IPS-20b (cell line): ENCODE measurements around the gene DNAL4.

ENCODE experiments used
- H3K27ac ChIP-seq: one replicate; pipeline ENCODE4 v1.5.1; 2013; ENCODE audit warnings: low read length
- H3K27me3 ChIP-seq: 2 replicates; pipeline ENCODE4 v1.6.1; 2013; ENCODE audit warnings: mild to moderate bottlenecking, low read length, inconsistent platforms; ENCODE audit not compliant: insufficient read depth
- H3K36me3 ChIP-seq: 2 replicates; pipeline ENCODE4 v1.6.1; 2013; ENCODE audit warnings: low read depth, mild to moderate bottlenecking, inconsistent platforms, low read length, moderate library complexity; ENCODE audit not compliant: insufficient read depth
- H3K4me1 ChIP-seq: 2 replicates; pipeline ENCODE4 v1.6.1; 2013; ENCODE audit warnings: mild to moderate bottlenecking, control low read depth, inconsistent platforms, low read length, moderate library complexity; ENCODE audit not compliant: insufficient read depth
- H3K4me3 ChIP-seq: 2 replicates; pipeline ENCODE4 v1.5.1; 2013; ENCODE audit warnings: mild to moderate bottlenecking, low read length, inconsistent platforms
- H3K9ac ChIP-seq: 2 replicates; pipeline ENCODE4 v1.6.1; 2013; ENCODE audit warnings: low read depth, mild to moderate bottlenecking, inconsistent platforms, low read length, moderate library complexity
- H3K9me3 ChIP-seq: 2 replicates; pipeline ENCODE4 v1.6.1; 2013; ENCODE audit warnings: mild to moderate bottlenecking, low read depth, low read length, inconsistent platforms; ENCODE audit not compliant: insufficient read depth

DNAL4 gene

DNA sequence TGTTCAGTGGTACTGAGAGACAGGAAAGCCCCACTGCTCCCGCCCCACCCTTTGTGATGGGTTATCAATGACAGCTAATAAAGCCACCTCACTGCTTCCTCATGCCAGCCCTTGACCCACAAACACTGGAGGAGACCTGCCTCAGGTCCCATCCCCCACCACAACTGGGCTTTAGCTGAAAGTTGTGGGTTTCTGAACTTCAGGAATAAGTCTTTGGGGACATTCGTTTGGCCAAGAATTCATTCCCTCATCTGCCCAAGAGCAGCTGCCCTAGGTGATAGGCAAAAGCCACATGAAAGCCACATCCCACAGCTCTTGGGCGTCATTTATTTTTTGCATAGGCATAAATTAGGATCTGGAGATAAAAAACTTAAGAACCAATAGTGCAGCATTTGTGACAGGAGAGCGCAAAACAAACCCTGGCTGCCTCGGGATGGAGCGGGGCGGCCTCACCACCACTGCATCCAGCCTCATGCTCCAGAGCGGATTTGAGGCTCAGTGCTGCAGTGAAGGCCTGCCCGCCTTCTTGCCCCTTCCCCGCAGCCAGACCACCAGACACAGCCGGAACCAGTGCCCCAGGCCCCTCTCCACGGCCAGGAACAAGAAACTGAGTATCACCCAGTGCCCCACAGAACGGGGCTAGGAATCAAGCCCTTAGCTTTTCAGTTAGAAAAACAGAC, 59.4 kb downstream of the DNAL4 start:
- Histone ChIP-seq H3K9me3 (no peaks in the 10 kb centered on the region), H3K27ac (no peak overlapping the region), H3K4me3 (no peak overlapping the region), H3K36me3 (peaks cover 57% of the 10 kb centered on the region), H3K27me3 (no peaks in the 10 kb centered on the region), H3K4me1 (no peaks in the 10 kb centered on the region), H3K9ac (no peak overlapping the region)

- peaks cover 60% of the 10 kb centered on the region for H3K36me3 ChIP-seq
- no peaks in the 10 kb centered on the region for H3K27me3 ChIP-seq
- no peaks in the 10 kb centered on the region for H3K4me1 ChIP-seq
- no peak overlapping the region for H3K9ac ChIP-seq
- H3K4me3 ChIP-seq, result no peak overlapping the region
- H3K27ac ChIP-seq, result no peak overlapping the region
- H3K9me3 ChIP-seq, result no peaks in the 10 kb centered on the region
Measured at GRCh38 chr22:38733724-38734381, 60.1 kb downstream of the DNAL4 start.

- H3K9ac ChIP-seq, result no peak overlapping the region
- no peak overlapping the region for H3K27ac ChIP-seq
- H3K9me3 ChIP-seq, result no peaks in the 10 kb centered on the region
- H3K36me3 ChIP-seq, result peaks cover 66% of the 10 kb centered on the region
- H3K4me3 ChIP-seq, result no peak overlapping the region
- no peaks in the 10 kb centered on the region for H3K4me1 ChIP-seq
- no peaks in the 10 kb centered on the region for H3K27me3 ChIP-seq
Measured at GRCh38 chr22:38733329-38733723, 60.6 kb downstream of the DNAL4 start.

- H3K27me3 ChIP-seq, result no peaks in the 10 kb centered on the region
- no peaks in the 10 kb centered on the region for H3K9me3 ChIP-seq
- no peak overlapping the region for H3K9ac ChIP-seq
- H3K4me3 ChIP-seq, result no peak overlapping the region
- H3K4me1 ChIP-seq, result no peaks in the 10 kb centered on the region
- H3K36me3 ChIP-seq, result peaks cover 76% of the 10 kb centered on the region
- no peak overlapping the region for H3K27ac ChIP-seq
Measured at GRCh38 chr22:38732251-38732815, 61.6 kb downstream of the DNAL4 start.

DNA sequence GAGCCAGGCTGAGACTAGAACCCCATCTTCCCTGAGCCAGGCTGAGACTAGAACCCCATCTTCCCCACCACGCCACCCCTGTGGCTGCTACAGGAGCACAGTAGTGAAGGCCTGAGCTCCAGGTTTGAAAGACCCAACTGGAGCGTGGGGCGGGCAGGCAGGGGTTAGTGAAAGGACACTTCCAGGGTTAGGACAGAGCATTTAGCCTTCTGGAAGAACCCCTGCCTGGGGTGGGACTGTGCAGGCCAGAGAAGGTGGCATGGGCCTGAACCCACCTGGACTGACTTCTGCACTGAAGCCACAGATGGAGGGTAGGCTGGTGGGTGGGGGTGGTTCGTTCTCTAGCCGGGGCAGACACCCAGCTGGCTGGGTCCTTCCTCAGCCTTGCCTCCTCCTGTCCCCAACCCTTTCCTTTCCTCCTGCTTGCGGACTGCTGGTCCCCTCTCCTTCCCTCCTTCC, 62.2 kb downstream of the DNAL4 start:
- no peaks in the 10 kb centered on the region for H3K4me1 ChIP-seq
- H3K36me3 ChIP-seq, result peaks cover 81% of the 10 kb centered on the region
- no peak overlapping the region for H3K27ac ChIP-seq
- no peak overlapping the region for H3K9ac ChIP-seq
- no peaks in the 10 kb centered on the region for H3K27me3 ChIP-seq
- no peaks in the 10 kb centered on the region for H3K9me3 ChIP-seq
- H3K4me3 ChIP-seq, result no peak overlapping the region

GRCh38 chr22:38730411-38730871, 63.5 kb downstream of the DNAL4 start:
- H3K36me3 ChIP-seq, result peaks cover 91% of the 10 kb centered on the region
- no peaks in the 10 kb centered on the region for H3K4me1 ChIP-seq
- H3K9ac ChIP-seq, result no peak overlapping the region
- no peaks in the 10 kb centered on the region for H3K9me3 ChIP-seq
- H3K27me3 ChIP-seq, result no peaks in the 10 kb centered on the region
- H3K4me3 ChIP-seq, result no peak overlapping the region
- H3K27ac ChIP-seq, result no peak overlapping the region

DNA sequence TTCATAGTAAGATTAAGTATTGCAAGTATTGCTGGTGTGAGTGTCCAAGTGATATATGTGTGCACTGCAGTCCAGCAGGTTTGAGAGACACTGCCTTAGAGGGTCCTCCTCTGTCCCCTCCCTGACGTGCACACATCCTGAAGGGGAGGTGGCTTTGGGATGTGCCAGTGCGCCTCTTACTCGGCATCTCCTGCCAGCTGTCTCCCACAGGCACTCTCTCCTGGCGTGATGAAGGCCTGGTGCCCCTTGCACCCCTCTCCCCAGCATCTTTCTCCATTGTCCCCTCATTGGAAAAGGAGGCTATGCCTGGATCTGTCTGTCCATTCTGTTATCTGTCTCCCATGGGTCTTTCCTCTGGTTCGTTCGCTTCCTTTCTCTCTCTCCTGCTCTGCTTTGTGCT, 64.0 kb downstream of the DNAL4 start:
- no peaks in the 10 kb centered on the region for H3K27me3 ChIP-seq
- H3K9me3 ChIP-seq, result no peaks in the 10 kb centered on the region
- peaks cover 95% of the 10 kb centered on the region for H3K36me3 ChIP-seq
- H3K4me1 ChIP-seq, result no peaks in the 10 kb centered on the region
- H3K4me3 ChIP-seq, result no peak overlapping the region
- H3K27ac ChIP-seq, result no peak overlapping the region
- H3K9ac ChIP-seq, result no peak overlapping the region

DNA sequence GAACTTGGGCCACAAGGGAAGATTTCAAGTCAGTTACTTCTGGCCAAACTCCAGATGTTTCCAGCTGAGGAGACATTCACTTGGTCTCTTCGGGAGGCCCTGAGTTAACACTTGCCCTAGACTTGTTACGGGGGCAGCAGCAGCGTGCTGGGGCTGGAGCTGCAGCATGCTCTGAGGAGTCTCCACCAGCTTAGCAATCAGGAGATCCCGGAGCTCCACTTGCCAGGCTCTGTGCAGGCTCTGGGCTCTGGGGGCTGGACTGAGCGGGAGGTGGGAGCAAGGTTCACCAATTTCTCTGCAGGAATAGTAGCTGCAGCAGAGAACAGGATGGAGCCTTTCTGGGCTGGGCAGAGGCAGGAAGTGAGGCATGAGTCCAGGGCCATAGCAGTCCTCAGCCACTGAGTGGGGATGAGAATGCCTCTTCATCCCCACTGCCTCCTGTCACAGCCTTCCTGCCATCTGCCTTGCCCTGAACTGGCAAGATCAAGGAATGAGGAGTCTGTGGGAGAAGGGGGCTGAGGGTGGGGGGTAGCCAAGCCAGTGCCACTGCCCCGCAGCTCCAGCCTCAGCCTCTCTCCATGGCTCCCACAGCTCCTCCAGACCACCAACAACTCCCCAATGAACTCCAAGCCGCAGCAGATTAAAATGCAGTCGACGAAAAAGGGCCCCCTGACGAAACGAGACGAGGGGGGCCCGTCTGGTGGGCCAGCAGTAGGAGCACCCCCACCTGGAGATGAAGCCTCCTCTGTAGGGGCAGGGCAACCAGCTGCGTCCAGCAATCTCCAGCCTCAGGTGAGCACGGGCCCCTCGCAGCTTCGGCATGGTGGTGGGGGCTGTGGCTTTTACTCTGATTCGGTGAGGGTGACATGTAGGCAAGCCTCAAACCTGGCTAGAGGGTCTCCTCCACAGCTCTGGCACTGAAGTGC, 64.8 kb downstream of the DNAL4 start:
- H3K9me3 ChIP-seq, result no peaks in the 10 kb centered on the region
- no peak overlapping the region for H3K4me3 ChIP-seq
- H3K36me3 ChIP-seq, result peaks cover 95% of the 10 kb centered on the region
- H3K4me1 ChIP-seq, result no peaks in the 10 kb centered on the region
- no peak overlapping the region for H3K27ac ChIP-seq
- H3K9ac ChIP-seq, result no peak overlapping the region
- H3K27me3 ChIP-seq, result no peaks in the 10 kb centered on the region
